GM18520 (cell line): ENCODE data around the gene DGKA.
"Not testable (repeated sequence)": the region's sequence is repeated elsewhere in the genome, so short reads cannot be mapped to it uniquely, and the experiment has no call there.

ENCODE experiments used
- ATAC-seq: cut with Tn5 transposase; IDR thresholded peaks from one replicate; pipeline ENCODE4 v1.9.1; 2021; ENCODE audit not compliant: unreplicated experiment

DGKA gene

GRCh38 chr12:55996715-55997534, 66.0 kb downstream of the DGKA start, which contains the start of gene SUOX:
TSS of gene SUOX (plus strand) at chr12:55997276. CDS start at chr12:56002222, 4,946 bp downstream.
- peak; percentile 99 for ATAC-seq

GRCh38 chr12:55997535-55997859, 66.5 kb downstream of the DGKA start:
- ATAC-seq: no peak

- ATAC-seq: not testable (repeated sequence)
These were observed 68.6 kb downstream of the DGKA start for GRCh38 chr12:55999522-55999921.

- ATAC-seq: not testable (repeated sequence)
These were observed 69.1 kb downstream of the DGKA start for GRCh38 chr12:55999999-56000540.

GRCh38 chr12:56001487-56002100, 70.6 kb downstream of the DGKA start:
- no peak for ATAC-seq

- not testable (repeated sequence) for ATAC-seq
These were observed 72.4 kb downstream of the DGKA start for GRCh38 chr12:56003376-56003775.
